Measurements from ENCODE around the gene SLC9C2.

DNA sequence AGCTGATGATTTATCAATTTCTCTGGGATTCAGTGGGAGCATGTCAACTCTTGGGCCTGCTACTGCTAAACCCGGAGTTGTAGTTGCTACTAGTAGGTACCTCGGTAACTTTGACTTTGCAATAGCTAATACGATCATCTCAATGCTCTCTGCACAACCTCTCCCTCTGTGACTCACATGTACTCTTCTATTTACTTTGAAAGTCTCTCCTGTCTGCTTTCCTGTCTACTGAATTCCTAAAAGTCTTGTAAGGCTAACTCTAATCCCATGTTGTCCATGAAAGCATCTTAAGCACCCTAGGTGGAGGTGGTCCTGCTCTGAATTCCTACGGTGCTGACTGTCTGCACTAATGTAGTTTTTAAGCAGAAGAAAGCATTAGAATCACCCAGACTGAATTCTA is 29.3 kb downstream of the SLC9C2 start:
- TF ChIP-seq, protein P1, sequence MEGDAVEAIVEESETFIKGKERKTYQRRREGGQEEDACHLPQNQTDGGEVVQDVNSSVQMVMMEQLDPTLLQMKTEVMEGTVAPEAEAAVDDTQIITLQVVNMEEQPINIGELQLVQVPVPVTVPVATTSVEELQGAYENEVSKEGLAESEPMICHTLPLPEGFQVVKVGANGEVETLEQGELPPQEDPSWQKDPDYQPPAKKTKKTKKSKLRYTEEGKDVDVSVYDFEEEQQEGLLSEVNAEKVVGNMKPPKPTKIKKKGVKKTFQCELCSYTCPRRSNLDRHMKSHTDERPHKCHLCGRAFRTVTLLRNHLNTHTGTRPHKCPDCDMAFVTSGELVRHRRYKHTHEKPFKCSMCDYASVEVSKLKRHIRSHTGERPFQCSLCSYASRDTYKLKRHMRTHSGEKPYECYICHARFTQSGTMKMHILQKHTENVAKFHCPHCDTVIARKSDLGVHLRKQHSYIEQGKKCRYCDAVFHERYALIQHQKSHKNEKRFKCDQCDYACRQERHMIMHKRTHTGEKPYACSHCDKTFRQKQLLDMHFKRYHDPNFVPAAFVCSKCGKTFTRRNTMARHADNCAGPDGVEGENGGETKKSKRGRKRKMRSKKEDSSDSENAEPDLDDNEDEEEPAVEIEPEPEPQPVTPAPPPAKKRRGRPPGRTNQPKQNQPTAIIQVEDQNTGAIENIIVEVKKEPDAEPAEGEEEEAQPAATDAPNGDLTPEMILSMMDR (IDR thresholded peaks at IDR 0.05), result no peak
- TF ChIP-seq POLR2A (IDR thresholded peaks at IDR 0.05), result no peak
- no peak for TF ChIP-seq EP300 (IDR thresholded peaks at IDR 0.05)
